Peyer's patch (tissue), 4 donors: ENCODE measurements around the gene PHF2. TPM values are rescaled to one million over a fixed set of nuclear protein-coding genes. Genes with fewer than 3 reads are reported as not detected.

Experiments used
- DNase-seq, 3 donors: peaks; one replicate each; pipeline ENCODE4 v3.0.0-alpha.2; 2017 to 2019
- H3K27ac ChIP-seq, 4 donors: fragments of 200-600 bp; sonication (generic); one replicate each; pipeline ENCODE4 v1.5.1; 2016 to 2019
- H3K27me3 ChIP-seq, 2 donors: fragments of 200-600 bp; sonication (generic); one replicate each; pipeline ENCODE4 v1.5.1; 2019
- H3K36me3 ChIP-seq, 3 donors: fragments of 200-600 bp; sonication (generic); one replicate each; pipeline ENCODE4 v1.5.1; 2016 to 2019
- H3K4me1 ChIP-seq, 4 donors: fragments of 200-600 bp; sonication (generic); one replicate each; pipeline ENCODE4 v1.5.1; 2016 to 2019
- H3K4me3 ChIP-seq, 4 donors: fragments of 200-600 bp; sonication (generic); 1 replicate in 3 of 4; 2 replicates in 1 of 4; pipeline ENCODE4 v1.5.1; 2016 to 2019; ENCODE audit warnings: mild to moderate bottlenecking in 1 of 4
- H3K9me3 ChIP-seq, 4 donors: fragments of 200-600 bp; sonication (generic); one replicate each; pipeline ENCODE4 v1.5.1; 2016 to 2019; ENCODE audit warnings: mild to moderate bottlenecking in 1 of 4
- POLR2A ChIP-seq, 2 donors: fragments of 450-650 bp; IDR thresholded peaks; one replicate each; pipeline ENCODE4 v1.5.1; 2017; ENCODE audit warnings: antibody characterized with exemption in 2 of 2, mild to moderate bottlenecking in 2 of 2, moderate library complexity in 2 of 2
- total RNA-seq, 4 donors: library from RNA; depleted of rRNA; stranded (reverse); fragments of >200 nt; gene quantifications; one replicate each; pipeline ENCODE4 v1.1.0, GENCODE V29; 2016
- TF ChIP-seq, protein P1 (sequence below), 6 experiments: fragments of 450-650 bp in 4 of 6; fragments of 200-600 bp in 2 of 6; sonication (generic) in 1 of 6; IDR thresholded peaks; one replicate each; pipeline ENCODE4 v1.5.1; 2017 to 2019; ENCODE audit warnings: antibody characterized with exemption in 6 of 6, mild to moderate bottlenecking in 3 of 6, moderate library complexity in 1 of 6

Gene PHF2
- total RNA-seq, 4 donors from 2014 or later, result 12.3 to 26.4 (median 19.5) TPM

DNA sequence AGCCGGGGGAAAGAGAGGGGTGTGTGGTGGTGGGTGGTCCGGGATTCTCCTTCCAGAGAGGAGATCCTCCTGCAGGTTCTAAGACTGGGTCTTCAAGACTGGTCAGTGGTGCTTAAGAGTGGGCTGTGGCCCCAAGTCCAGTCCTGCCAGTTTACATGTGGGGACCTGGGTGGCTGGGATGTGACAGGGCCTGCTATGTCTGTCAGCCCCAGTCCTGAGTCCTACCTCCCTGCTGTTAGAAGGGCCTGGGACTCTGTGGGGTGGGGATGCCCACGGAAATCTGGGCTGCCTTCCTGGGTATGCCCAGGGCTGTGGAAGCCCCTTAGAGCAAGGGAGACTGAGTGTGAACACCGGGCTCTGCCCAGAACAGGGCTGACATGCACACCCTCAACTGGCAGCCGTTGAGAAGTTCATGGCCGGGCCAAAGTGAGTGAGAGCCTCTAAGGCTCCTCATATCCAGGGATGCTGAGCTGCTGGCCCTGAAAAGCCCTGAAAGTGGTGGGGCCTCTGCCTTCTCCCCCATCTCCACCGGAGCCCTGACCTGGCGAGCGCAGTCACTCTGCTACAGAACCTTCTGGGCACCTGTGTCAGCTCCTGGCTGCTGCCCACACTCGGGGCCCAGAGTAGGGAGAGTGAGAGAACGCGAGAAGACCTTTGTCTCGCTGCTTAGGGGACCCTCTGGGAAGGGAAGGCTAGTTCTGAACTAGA is 1.7 kb downstream of the PHF2 start:
- no peak for TF ChIP-seq POLR2A (IDR thresholded peaks at IDR 0.05)
- TF ChIP-seq, protein P1, sequence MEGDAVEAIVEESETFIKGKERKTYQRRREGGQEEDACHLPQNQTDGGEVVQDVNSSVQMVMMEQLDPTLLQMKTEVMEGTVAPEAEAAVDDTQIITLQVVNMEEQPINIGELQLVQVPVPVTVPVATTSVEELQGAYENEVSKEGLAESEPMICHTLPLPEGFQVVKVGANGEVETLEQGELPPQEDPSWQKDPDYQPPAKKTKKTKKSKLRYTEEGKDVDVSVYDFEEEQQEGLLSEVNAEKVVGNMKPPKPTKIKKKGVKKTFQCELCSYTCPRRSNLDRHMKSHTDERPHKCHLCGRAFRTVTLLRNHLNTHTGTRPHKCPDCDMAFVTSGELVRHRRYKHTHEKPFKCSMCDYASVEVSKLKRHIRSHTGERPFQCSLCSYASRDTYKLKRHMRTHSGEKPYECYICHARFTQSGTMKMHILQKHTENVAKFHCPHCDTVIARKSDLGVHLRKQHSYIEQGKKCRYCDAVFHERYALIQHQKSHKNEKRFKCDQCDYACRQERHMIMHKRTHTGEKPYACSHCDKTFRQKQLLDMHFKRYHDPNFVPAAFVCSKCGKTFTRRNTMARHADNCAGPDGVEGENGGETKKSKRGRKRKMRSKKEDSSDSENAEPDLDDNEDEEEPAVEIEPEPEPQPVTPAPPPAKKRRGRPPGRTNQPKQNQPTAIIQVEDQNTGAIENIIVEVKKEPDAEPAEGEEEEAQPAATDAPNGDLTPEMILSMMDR (IDR thresholded peaks at IDR 0.05), result no peak
- Histone ChIP-seq H3K27ac (peak overlapping the region in 3 of 4 donors; percentile 69 to 95 (median 89)), H3K27me3 (no peaks in the 10 kb centered on the region), H3K36me3 (no peaks in the 10 kb centered on the region), H3K4me3 (peak overlapping the region; percentile 78 to 99 (median 94)), H3K9me3 (no peaks in the 10 kb centered on the region), H3K4me1 (peaks cover 0 to 66% (median 12%) of the 10 kb centered on the region in 4 donors)
- DNase-seq, result peak in 2 of 3 donors; percentile 45 to 51

DNA sequence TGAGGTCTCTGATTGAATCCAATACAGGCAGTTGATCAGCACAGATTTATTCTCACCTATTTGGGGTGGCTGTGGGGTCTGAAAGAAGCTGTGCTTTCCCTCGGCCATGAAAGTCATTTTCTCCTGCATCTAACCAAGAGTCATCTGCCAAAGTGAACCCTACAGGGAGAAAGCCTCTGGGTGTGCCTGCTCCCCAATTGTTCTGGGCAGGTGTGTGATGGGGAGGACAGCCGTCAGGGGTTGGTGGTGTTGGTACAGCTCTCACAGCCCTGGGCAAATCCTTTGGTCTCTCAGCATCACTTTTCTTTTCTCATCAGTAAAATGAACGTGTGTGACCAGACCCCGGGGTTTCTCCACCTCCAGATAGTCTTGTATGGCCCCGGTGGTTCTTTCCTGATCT is 2.5 kb downstream of the PHF2 start:
- H3K36me3 ChIP-seq, result no peaks in the 10 kb centered on the region
- H3K27ac ChIP-seq, result no peak overlapping the region
- H3K4me3 ChIP-seq, result no peak overlapping the region
- DNase-seq, result peak in 1 of 3 donors; percentile 31
- H3K27me3 ChIP-seq, result no peaks in the 10 kb centered on the region
- TF ChIP-seq, protein P1 (IDR thresholded peaks at IDR 0.05), result no peak
- TF ChIP-seq POLR2A (IDR thresholded peaks at IDR 0.05), result no peak
- H3K9me3 ChIP-seq, result no peaks in the 10 kb centered on the region
- H3K4me1 ChIP-seq, result peaks cover 0 to 66% (median 12%) of the 10 kb centered on the region in 4 donors

DNA sequence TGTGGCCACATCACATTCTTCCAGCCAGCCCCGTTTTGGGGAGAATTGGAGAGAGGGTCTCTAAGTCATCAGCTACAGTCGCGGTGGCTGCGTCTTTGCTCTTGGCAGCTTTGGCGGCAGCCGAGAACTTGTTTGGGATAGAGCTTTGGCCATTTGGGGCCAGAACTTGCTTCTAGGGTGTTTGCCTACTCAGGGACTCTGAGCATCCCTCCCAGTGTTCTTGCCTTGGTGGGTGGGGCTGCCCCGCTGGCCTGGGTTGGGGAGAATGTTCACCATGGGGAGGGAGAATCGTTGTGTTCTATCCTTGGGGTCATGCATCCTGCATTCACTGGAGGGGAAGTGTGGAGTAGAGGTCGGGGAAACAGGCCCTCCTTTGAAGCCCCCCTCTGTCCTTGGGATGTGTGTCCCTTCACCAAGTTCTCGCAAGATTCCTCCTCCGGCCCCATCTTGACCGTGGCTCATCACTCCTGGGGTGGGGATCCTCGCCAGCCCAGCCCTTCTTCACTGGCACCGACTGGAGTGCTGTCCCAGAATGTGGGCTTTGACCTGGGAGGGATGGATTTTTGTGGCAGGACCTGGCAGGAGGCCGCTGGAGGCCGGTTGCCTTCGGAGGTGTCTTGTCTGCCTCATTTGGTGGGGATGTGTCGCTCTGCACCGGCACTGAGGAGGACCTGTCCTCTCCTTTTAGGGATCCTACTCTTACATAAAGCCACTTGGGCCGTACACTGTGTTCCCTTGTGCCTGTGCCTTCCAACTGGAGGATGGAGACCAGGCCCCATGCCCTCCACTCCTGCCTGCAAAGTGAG is 3.5 kb downstream of the PHF2 start:
- no peaks in the 10 kb centered on the region for H3K36me3 ChIP-seq
- no peak overlapping the region for H3K27ac ChIP-seq
- H3K9me3 ChIP-seq, result no peaks in the 10 kb centered on the region
- TF ChIP-seq, protein P1 (IDR thresholded peaks at IDR 0.05), result no peak
- no peak for TF ChIP-seq POLR2A (IDR thresholded peaks at IDR 0.05)
- peaks cover 0 to 58% (median 12%) of the 10 kb centered on the region in 4 donors for H3K4me1 ChIP-seq
- DNase-seq, result peak in 2 of 3 donors; percentile 43 to 44
- no peak overlapping the region for H3K4me3 ChIP-seq
- H3K27me3 ChIP-seq, result no peaks in the 10 kb centered on the region

DNA sequence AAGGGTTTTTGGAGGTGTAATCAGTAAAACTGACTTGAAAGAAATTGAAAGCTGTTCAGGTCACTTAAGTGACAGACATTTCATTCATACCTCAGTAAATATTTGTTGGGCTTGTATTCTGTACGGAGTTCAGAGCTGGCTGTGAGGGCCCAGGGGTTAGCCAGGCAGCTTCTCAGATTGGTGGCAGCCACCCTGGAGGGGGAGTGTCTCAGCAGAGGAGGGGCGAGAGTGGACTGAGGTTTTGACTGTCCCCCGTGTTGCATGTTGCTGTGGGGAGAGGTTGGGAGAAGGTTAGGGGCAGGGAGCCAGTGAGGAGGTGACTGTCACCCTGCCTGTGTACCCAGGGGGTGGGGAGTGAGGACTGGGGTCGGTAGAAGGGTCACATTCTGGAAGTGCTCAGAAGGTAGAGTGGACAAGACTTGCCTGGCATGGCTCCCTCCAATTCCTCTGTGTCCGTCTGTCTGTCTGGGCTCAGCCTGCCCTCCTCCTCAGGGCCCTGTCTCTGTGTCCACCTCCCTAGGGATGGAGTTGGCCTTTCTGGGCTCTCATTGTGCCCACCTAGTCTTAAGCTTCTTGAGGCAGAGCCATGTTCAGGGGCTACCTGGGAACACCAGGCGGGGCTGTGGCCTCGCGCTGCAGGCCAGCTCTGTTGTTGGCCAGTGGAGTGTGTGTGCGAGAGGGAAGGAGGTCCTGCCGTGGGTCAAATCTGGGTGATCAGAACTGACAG is 4.4 kb downstream of the PHF2 start:
- Histone ChIP-seq H3K4me3 (no peak overlapping the region), H3K27ac (no peak overlapping the region), H3K36me3 (no peaks in the 10 kb centered on the region), H3K27me3 (no peaks in the 10 kb centered on the region), H3K4me1 (peaks cover 0 to 51% (median 9%) of the 10 kb centered on the region in 4 donors), H3K9me3 (no peaks in the 10 kb centered on the region)
- TF ChIP-seq, protein P1 (IDR thresholded peaks at IDR 0.05), result no peak
- no peak for TF ChIP-seq POLR2A (IDR thresholded peaks at IDR 0.05)
- peak in 2 of 3 donors; percentile 33 to 44 for DNase-seq

DNA sequence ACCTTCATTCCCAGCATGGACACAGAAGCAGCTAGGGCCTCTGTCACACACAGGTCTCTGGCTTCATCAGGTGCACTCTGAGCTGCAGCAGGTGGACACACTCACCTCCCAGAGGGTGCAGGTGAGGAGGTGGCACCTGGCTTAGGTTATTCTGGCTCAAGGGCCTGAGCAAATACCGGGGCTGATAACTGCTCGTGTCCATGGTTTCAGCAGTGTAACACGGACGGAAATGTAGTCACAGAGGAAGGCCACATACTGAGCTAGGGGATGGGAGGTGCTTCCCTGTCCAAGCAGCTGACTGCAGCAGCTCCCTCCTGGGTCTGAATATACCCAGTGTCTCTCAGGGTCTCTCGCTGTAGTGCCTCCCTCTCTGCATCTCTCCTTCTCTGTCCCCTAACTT is 5.7 kb downstream of the PHF2 start:
- Histone ChIP-seq H3K36me3 (no peaks in the 10 kb centered on the region), H3K27me3 (no peaks in the 10 kb centered on the region), H3K4me3 (no peak overlapping the region), H3K27ac (peak overlapping the region in 1 of 4 donors; percentile 31), H3K9me3 (no peaks in the 10 kb centered on the region), H3K4me1 (peaks cover 0 to 51% (median 9%) of the 10 kb centered on the region in 4 donors)
- TF ChIP-seq POLR2A (IDR thresholded peaks at IDR 0.05), result no peak
- TF ChIP-seq, protein P1 (IDR thresholded peaks at IDR 0.05), result no peak
- peak; percentile 4 to 51 (median 48) for DNase-seq
